Measurements from ENCODE around the gene ITGA3.

The ITGA3 gene

GRCh38 chr17:50023520-50023919, 32.4 kb upstream of the ITGA3 start:
- Histone ChIP-seq H3K79me2 (ENCODE audit: insufficient read depth, low read length) (no peaks in the 10 kb centered on the region), H3K9me2 (ENCODE audit: low read depth, low read length) (no peaks in the 10 kb centered on the region), H3K4me2 (ENCODE audit: low read length) (no peak overlapping the region), H3K27me3 (ENCODE audit: insufficient read depth, low read length) (no peaks in the 10 kb centered on the region), H4K20me1 (ENCODE audit: insufficient read depth, low read length) (no peaks in the 10 kb centered on the region), H3K4me1 (ENCODE audit: insufficient read depth, low read length, severe bottlenecking) (no peaks in the 10 kb centered on the region), H2AFZ (ENCODE audit: low read length) (no peak overlapping the region), H3K27ac (ENCODE audit: low read depth, low read length, poor library complexity, severe bottlenecking) (no peak overlapping the region), H3K4me3 (ENCODE audit: low read depth, low read length, poor library complexity, severe bottlenecking) (no peak overlapping the region), H3K9ac (ENCODE audit: low read length) (no peak overlapping the region), H3K9me3 (ENCODE audit: low read length) (0 out of 2 replicates have a peak, but pooled peaks cover 2% of the 10 kb centered on the region), H3F3A (ENCODE audit: insufficient read depth, low read length) (peaks cover 8% of the 10 kb centered on the region), H3K36me3 (ENCODE audit: insufficient read depth, low read length) (no peaks in the 10 kb centered on the region)
- no peak for TF ChIP-seq EZH2 (IDR thresholded peaks at IDR 0.05; ENCODE audit: borderline replicate concordance, low read length)
- no peak for TF ChIP-seq CTCF (IDR thresholded peaks at IDR 0.05; ENCODE audit: low read length)

GRCh38 chr17:50024808-50025207, 31.1 kb upstream of the ITGA3 start:
- Histone ChIP-seq H3K36me3 (ENCODE audit: insufficient read depth, low read length) (no peaks in the 10 kb centered on the region), H3K79me2 (ENCODE audit: insufficient read depth, low read length) (no peaks in the 10 kb centered on the region), H4K20me1 (ENCODE audit: insufficient read depth, low read length) (no peaks in the 10 kb centered on the region), H2AFZ (ENCODE audit: low read length) (no peak overlapping the region), H3K9ac (ENCODE audit: low read length) (no peak overlapping the region), H3K4me2 (ENCODE audit: low read length) (no peak overlapping the region), H3K9me2 (ENCODE audit: low read depth, low read length) (no peaks in the 10 kb centered on the region), H3K27ac (ENCODE audit: low read depth, low read length, poor library complexity, severe bottlenecking) (no peak overlapping the region), H3K27me3 (ENCODE audit: insufficient read depth, low read length) (no peaks in the 10 kb centered on the region), H3K4me1 (ENCODE audit: insufficient read depth, low read length, severe bottlenecking) (no peaks in the 10 kb centered on the region), H3K9me3 (ENCODE audit: low read length) (0 out of 2 replicates have a peak, but pooled peaks cover 2% of the 10 kb centered on the region), H3F3A (ENCODE audit: insufficient read depth, low read length) (peaks cover 8% of the 10 kb centered on the region), H3K4me3 (ENCODE audit: low read depth, low read length, poor library complexity, severe bottlenecking) (no peak overlapping the region)
- TF ChIP-seq EZH2 (IDR thresholded peaks at IDR 0.05; ENCODE audit: borderline replicate concordance, low read length) (no peak), CTCF (IDR thresholded peaks at IDR 0.05; ENCODE audit: low read length) (no peak)

- Histone ChIP-seq H3K4me2 (ENCODE audit: low read length) (no peak overlapping the region), H3K4me1 (ENCODE audit: insufficient read depth, low read length, severe bottlenecking) (no peaks in the 10 kb centered on the region), H3K27ac (ENCODE audit: low read depth, low read length, poor library complexity, severe bottlenecking) (no peak overlapping the region), H3K4me3 (ENCODE audit: low read depth, low read length, poor library complexity, severe bottlenecking) (no peak overlapping the region), H3K36me3 (ENCODE audit: insufficient read depth, low read length) (no peaks in the 10 kb centered on the region), H3K9me3 (ENCODE audit: low read length) (0 out of 2 replicates have a peak, but pooled peaks cover 2% of the 10 kb centered on the region), H2AFZ (ENCODE audit: low read length) (no peak overlapping the region), H3K9ac (ENCODE audit: low read length) (no peak overlapping the region), H3F3A (ENCODE audit: insufficient read depth, low read length) (peaks cover 8% of the 10 kb centered on the region), H3K9me2 (ENCODE audit: low read depth, low read length) (no peaks in the 10 kb centered on the region), H3K79me2 (ENCODE audit: insufficient read depth, low read length) (no peaks in the 10 kb centered on the region), H4K20me1 (ENCODE audit: insufficient read depth, low read length) (no peaks in the 10 kb centered on the region), H3K27me3 (ENCODE audit: insufficient read depth, low read length) (no peaks in the 10 kb centered on the region)
- TF ChIP-seq EZH2 (IDR thresholded peaks at IDR 0.05; ENCODE audit: borderline replicate concordance, low read length) (no peak), CTCF (IDR thresholded peaks at IDR 0.05; ENCODE audit: low read length) (no peak)
Observed at GRCh38 chr17:50026046-50026675, 29.7 kb upstream of the ITGA3 start.
